OCI-LY1 (cell line): Measurements from ENCODE around the gene FAM83E.
"Not testable (repeated sequence)": the region's sequence is repeated elsewhere in the genome, so short reads cannot be mapped to it uniquely, and the experiment has no call there.

Experiments
- H2AFZ ChIP-seq: fragments of 200-600 bp; sonication (generic), shearing (Covaris generic); 2 replicates; pipeline ENCODE4 v1.6.0; 2014; ENCODE audit warnings: antibody characterized with exemption, mild to moderate bottlenecking, low read length
- H3F3A ChIP-seq: fragments of 200-600 bp; sonication (generic), shearing (Covaris generic); 2 replicates; pipeline ENCODE4 v1.6.0; 2014; ENCODE audit warnings: mild to moderate bottlenecking, antibody characterized with exemption, low read length, moderate library complexity; ENCODE audit not compliant: insufficient read depth
- H3K27ac ChIP-seq: fragments of 200-600 bp; sonication (generic); 2 replicates; pipeline ENCODE4 v1.5.1; 2014; ENCODE audit warnings: low read length, mixed run types, mild to moderate bottlenecking, low read depth; ENCODE audit not compliant: poor library complexity, severe bottlenecking
- H3K27me3 ChIP-seq: fragments of 200-600 bp; sonication (generic); 2 replicates; pipeline ENCODE4 v1.6.0; 2014; ENCODE audit warnings: antibody characterized with exemption, mild to moderate bottlenecking, low read length, moderate library complexity; ENCODE audit not compliant: insufficient read depth
- H3K36me3 ChIP-seq: fragments of 200-600 bp; sonication (generic); 2 replicates; pipeline ENCODE4 v1.6.1; 2014; ENCODE audit warnings: mild to moderate bottlenecking, antibody characterized with exemption, low read length, moderate library complexity, mixed read lengths; ENCODE audit not compliant: insufficient read depth
- H3K4me1 ChIP-seq: fragments of 200-600 bp; sonication (generic); 2 replicates; pipeline ENCODE4 v1.5.1; 2014; ENCODE audit warnings: mild to moderate bottlenecking, low read length, moderate library complexity; ENCODE audit not compliant: insufficient read depth, severe bottlenecking
- H3K4me2 ChIP-seq: fragments of 200-600 bp; sonication (generic), shearing (Covaris generic); 2 replicates; pipeline ENCODE4 v1.6.1; 2014; ENCODE audit warnings: low read length
- H3K4me3 ChIP-seq: fragments of 200-600 bp; sonication (generic); 2 replicates; pipeline ENCODE4 v1.5.1; 2014; ENCODE audit warnings: low read length, low read depth, mild to moderate bottlenecking, mixed read lengths; ENCODE audit not compliant: poor library complexity, severe bottlenecking
- H3K79me2 ChIP-seq: fragments of 200-600 bp; shearing (Covaris generic); 2 replicates; pipeline ENCODE4 v1.6.1; 2016; ENCODE audit warnings: mixed run types, low read length, mixed read lengths; ENCODE audit not compliant: insufficient read depth
- H3K9ac ChIP-seq: fragments of 200-600 bp; sonication (generic), shearing (Covaris generic); 2 replicates; pipeline ENCODE4 v1.6.1; 2014; ENCODE audit warnings: mild to moderate bottlenecking, low read length, mixed read lengths
- H3K9me2 ChIP-seq: fragments of 200-600 bp; sonication (generic), shearing (Covaris generic); 2 replicates; pipeline ENCODE4 v1.6.1; 2014; ENCODE audit warnings: low read depth, mild to moderate bottlenecking, low read length, mixed read lengths
- H3K9me3 ChIP-seq: fragments of 200-600 bp; shearing (Covaris generic); 2 replicates; pipeline ENCODE4 v1.6.1; 2014; ENCODE audit warnings: low read length, mixed read lengths
- H4K20me1 ChIP-seq: fragments of 200-600 bp; sonication (generic), shearing (Covaris generic); 2 replicates; pipeline ENCODE4 v1.6.0; 2016; ENCODE audit warnings: mild to moderate bottlenecking, low read length; ENCODE audit not compliant: insufficient read depth
- CTCF ChIP-seq: fragments of 200-600 bp; sonication (generic), shearing (Covaris generic); IDR thresholded peaks from 2 replicates; pipeline ENCODE4 v1.5.1; 2017; ENCODE audit warnings: mild to moderate bottlenecking, antibody characterized with exemption, low read length, moderate library complexity, mixed read lengths
- EZH2 ChIP-seq: fragments of 200-600 bp; sonication (generic), shearing (Covaris generic); IDR thresholded peaks from 2 replicates; pipeline ENCODE4 v1.8.0; 2017; ENCODE audit warnings: borderline replicate concordance, mixed run types, mild to moderate bottlenecking, antibody characterized with exemption, low read length, moderate library complexity, mixed read lengths

FAM83E gene

GRCh38 chr19:48632692-48633147 lies 17.8 kb upstream of the FAM83E start:
- peak overlapping the region; percentile 84 for H3K4me3 ChIP-seq
- peaks cover 17% of the 10 kb centered on the region for H3K36me3 ChIP-seq
- no peaks in the 10 kb centered on the region for H3K27me3 ChIP-seq
- peak overlapping the region; percentile 82; the same call in 1 of the 2 replicates for H3K9ac ChIP-seq
- no peak for TF ChIP-seq CTCF
- no peaks in the 10 kb centered on the region for H3K9me2 ChIP-seq
- no peaks in the 10 kb centered on the region for H4K20me1 ChIP-seq
- H3K27ac ChIP-seq: peak overlapping the region; percentile 86
- peak overlapping the region; percentile 93 for H3K4me2 ChIP-seq
- no peaks in the 10 kb centered on the region for H3K9me3 ChIP-seq
- H3K4me1 ChIP-seq: peaks cover 42% of the 10 kb centered on the region
- no peak overlapping the region for H2AFZ ChIP-seq
- H3F3A ChIP-seq: 0 out of 2 replicates have a peak, but pooled peaks cover 5% of the 10 kb centered on the region
- no peaks in the 10 kb centered on the region for H3K79me2 ChIP-seq

- not testable (repeated sequence) for H3K79me2 ChIP-seq, H3K4me2 ChIP-seq, H3F3A ChIP-seq, H3K4me3 ChIP-seq, H2AFZ ChIP-seq, H3K27me3 ChIP-seq, H3K9me3 ChIP-seq, H3K9ac ChIP-seq, H4K20me1 ChIP-seq, H3K9me2 ChIP-seq
- peaks cover 41% of the 10 kb centered on the region for H3K4me1 ChIP-seq
- peak overlapping the region; percentile 86 for H3K27ac ChIP-seq
- peaks cover 17% of the 10 kb centered on the region for H3K36me3 ChIP-seq
Observed at GRCh38 chr19:48632286-48632685, 17.4 kb upstream of the FAM83E start.

- no peaks in the 10 kb centered on the region for H4K20me1 ChIP-seq
- peaks cover 17% of the 10 kb centered on the region for H3K36me3 ChIP-seq
- H2AFZ ChIP-seq: no peak overlapping the region
- no peak overlapping the region for H3K4me2 ChIP-seq
- H3F3A ChIP-seq: 0 out of 2 replicates have a peak, but pooled peaks cover 5% of the 10 kb centered on the region
- no peak overlapping the region for H3K9ac ChIP-seq
- no peaks in the 10 kb centered on the region for H3K79me2 ChIP-seq
- H3K9me2 ChIP-seq: no peaks in the 10 kb centered on the region
- peaks cover 32% of the 10 kb centered on the region for H3K4me1 ChIP-seq
- no peak overlapping the region for H3K4me3 ChIP-seq
- TF ChIP-seq EZH2 (no peak), CTCF (no peak)
- H3K9me3 ChIP-seq: no peaks in the 10 kb centered on the region
- H3K27me3 ChIP-seq: no peaks in the 10 kb centered on the region
- no peak overlapping the region for H3K27ac ChIP-seq
Observed at GRCh38 chr19:48631225-48631624, 16.3 kb upstream of the FAM83E start.

GRCh38 chr19:48630296-48631063 lies 15.6 kb upstream of the FAM83E start:
- peaks cover 30% of the 10 kb centered on the region for H3K4me1 ChIP-seq
- H3K4me2 ChIP-seq: no peak overlapping the region
- no peaks in the 10 kb centered on the region for H3K79me2 ChIP-seq
- no peak overlapping the region for H3K9ac ChIP-seq
- no peak overlapping the region for H3K27ac ChIP-seq
- H3K9me3 ChIP-seq: no peaks in the 10 kb centered on the region
- H4K20me1 ChIP-seq: no peaks in the 10 kb centered on the region
- no peaks in the 10 kb centered on the region for H3K9me2 ChIP-seq
- 0 out of 2 replicates have a peak, but pooled peaks cover 5% of the 10 kb centered on the region for H3F3A ChIP-seq
- H3K36me3 ChIP-seq: peaks cover 17% of the 10 kb centered on the region
- H3K4me3 ChIP-seq: no peak overlapping the region
- no peaks in the 10 kb centered on the region for H3K27me3 ChIP-seq
- TF ChIP-seq EZH2 (no peak), CTCF (no peak)
- no peak overlapping the region for H2AFZ ChIP-seq
